Right lobe of liver (tissue), 4 donors: ENCODE measurements around the gene RERE.

Experiments used
- CTCF ChIP-seq, 4 donors: fragments of 200-600 bp in 3 of 4; fragments of 450-650 bp in 1 of 4; IDR thresholded peaks; one replicate each; pipeline versions ENCODE4 v1.5.1 to v1.8.0; 2016 to 2022; ENCODE audit warnings: antibody characterized with exemption in 4 of 4, mild to moderate bottlenecking in 2 of 4
- POLR2A ChIP-seq: fragments of 450-650 bp; IDR thresholded peaks from one replicate; pipeline ENCODE4 v1.6.1; 2017; ENCODE audit warnings: antibody characterized with exemption, mild to moderate bottlenecking
- donor health status: DM: no; HTN: no; CAD: no.
- donor health status: DM: no; HTN: no; CAD: no.
- donor health status: DM: no; HTN: yes; CAD: no.

- TF ChIP-seq CTCF (IDR thresholded peaks at IDR 0.05) = no peak
- no peak for TF ChIP-seq POLR2A
These were observed 8.1 kb downstream of the RERE start for GRCh38 chr1:8809342-8809736.
